GM21381 (cell line): ENCODE measurements around the gene FAU.
"Not testable (repeated sequence)": the region's sequence is repeated elsewhere in the genome, so short reads cannot be mapped to it uniquely, and the experiment has no call there.

Source experiments
- ATAC-seq: cut with Tn5 transposase; IDR thresholded peaks from one replicate; pipeline ENCODE4 v1.9.1; 2021; ENCODE audit warnings: mild to moderate bottlenecking, moderate library complexity; ENCODE audit not compliant: unreplicated experiment

FAU gene

GRCh38 chr11:65121865-65122696 lies at the start of gene FAU, which contains the start of gene MRPL49:
Gene FAU, minus strand, starts transcription at chr11:65122134. Its CDS starts 321 bp downstream, at chr11:65121813.
Gene MRPL49, plus strand, starts transcription at chr11:65122321. Its CDS starts 26 bp downstream, at chr11:65122347.
- peak; percentile 55 for ATAC-seq

- ATAC-seq = no peak
Observed at GRCh38 chr11:65170058-65170534, 48.2 kb upstream of the FAU start, which contains the start of gene SPDYC. Gene SPDYC, plus strand, starts transcription at chr11:65170233. Its CDS starts 1,125 bp downstream, at chr11:65171358.

- ATAC-seq = no peak
Observed at GRCh38 chr11:65169164-65169641, 47.3 kb upstream of the FAU start.

- no peak for ATAC-seq
Observed at GRCh38 chr11:65167656-65168055, 45.7 kb upstream of the FAU start.

GRCh38 chr11:65166893-65167292 lies 45.0 kb upstream of the FAU start:
- no peak for ATAC-seq

GRCh38 chr11:65165410-65166317 lies 43.7 kb upstream of the FAU start:
- no peak for ATAC-seq

GRCh38 chr11:65163684-65164083 lies 41.8 kb upstream of the FAU start:
- no peak for ATAC-seq

GRCh38 chr11:65160643-65161042 lies 38.7 kb upstream of the FAU start:
- no peak for ATAC-seq

- ATAC-seq = no peak
Observed at GRCh38 chr11:65159012-65159411, 37.1 kb upstream of the FAU start.

- no peak for ATAC-seq
Observed at GRCh38 chr11:65157336-65157735, 35.4 kb upstream of the FAU start.

GRCh38 chr11:65156926-65157325 lies 35.0 kb upstream of the FAU start:
- ATAC-seq = no peak

- no peak for ATAC-seq
Observed at GRCh38 chr11:65156256-65156655, 34.3 kb upstream of the FAU start.

- ATAC-seq = no peak
Observed at GRCh38 chr11:65152122-65152521, 30.2 kb upstream of the FAU start.

GRCh38 chr11:65151331-65151899 lies 29.5 kb upstream of the FAU start:
- no peak for ATAC-seq

- ATAC-seq = no peak
Observed at GRCh38 chr11:65150509-65151299, 28.8 kb upstream of the FAU start.

GRCh38 chr11:65150131-65150508 lies 28.2 kb upstream of the FAU start:
- ATAC-seq = not testable (repeated sequence)

GRCh38 chr11:65148657-65149056 lies 26.7 kb upstream of the FAU start:
- no peak for ATAC-seq

- no peak for ATAC-seq
Observed at GRCh38 chr11:65147352-65148075, 25.6 kb upstream of the FAU start.

- ATAC-seq = no peak
Observed at GRCh38 chr11:65141896-65142494, 20.1 kb upstream of the FAU start.
